ENCODE measurements around the gene COL5A1. TPM values are rescaled to one million over a fixed set of nuclear protein-coding genes. Genes with fewer than 3 reads are reported as not detected.

COL5A1 gene
- total and polyA plus RNA-seq, 2 donors from 2014 or later = 2.4 to 23.8 TPM

- Histone ChIP-seq H3K27me3 (ENCODE audit: control insufficient read depth, insufficient read depth, low read length) (no peaks in the 10 kb centered on the region), H3K4me3 (ENCODE audit: low read length in 3 of 3) (no peak overlapping the region), H3K36me3 (ENCODE audit: control insufficient read depth in 2 of 3, insufficient read depth in 3 of 3, low read length in 3 of 3) (peaks cover 0 to 8% (median 0%) of the 10 kb centered on the region in 3 donors), H3K9me3 (ENCODE audit: control insufficient read depth in 2 of 3, insufficient read depth in 1 of 3, low read length in 3 of 3) (peaks cover 0 to 2% (median 0%) of the 10 kb centered on the region in 3 donors), H3K9ac (ENCODE audit: low read length in 3 of 3) (no peak overlapping the region), H3K27ac (ENCODE audit: low read depth in 2 of 2, low read length in 2 of 2) (no peak overlapping the region), H3K4me1 (ENCODE audit: control insufficient read depth in 2 of 3, insufficient read depth in 2 of 3, low read depth in 1 of 3, low read length in 3 of 3) (no peaks in the 10 kb centered on the region)
- intact Hi-C loops (cut with DNase I) = no loop called here
- DNase-seq = peak in 1 of 5 donors; percentile 50
- no peak for FAIRE-seq
- TF ChIP-seq, protein P1, sequence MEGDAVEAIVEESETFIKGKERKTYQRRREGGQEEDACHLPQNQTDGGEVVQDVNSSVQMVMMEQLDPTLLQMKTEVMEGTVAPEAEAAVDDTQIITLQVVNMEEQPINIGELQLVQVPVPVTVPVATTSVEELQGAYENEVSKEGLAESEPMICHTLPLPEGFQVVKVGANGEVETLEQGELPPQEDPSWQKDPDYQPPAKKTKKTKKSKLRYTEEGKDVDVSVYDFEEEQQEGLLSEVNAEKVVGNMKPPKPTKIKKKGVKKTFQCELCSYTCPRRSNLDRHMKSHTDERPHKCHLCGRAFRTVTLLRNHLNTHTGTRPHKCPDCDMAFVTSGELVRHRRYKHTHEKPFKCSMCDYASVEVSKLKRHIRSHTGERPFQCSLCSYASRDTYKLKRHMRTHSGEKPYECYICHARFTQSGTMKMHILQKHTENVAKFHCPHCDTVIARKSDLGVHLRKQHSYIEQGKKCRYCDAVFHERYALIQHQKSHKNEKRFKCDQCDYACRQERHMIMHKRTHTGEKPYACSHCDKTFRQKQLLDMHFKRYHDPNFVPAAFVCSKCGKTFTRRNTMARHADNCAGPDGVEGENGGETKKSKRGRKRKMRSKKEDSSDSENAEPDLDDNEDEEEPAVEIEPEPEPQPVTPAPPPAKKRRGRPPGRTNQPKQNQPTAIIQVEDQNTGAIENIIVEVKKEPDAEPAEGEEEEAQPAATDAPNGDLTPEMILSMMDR (IDR thresholded peaks at IDR 0.05; ENCODE audit: borderline replicate concordance, extremely low read depth, insufficient read depth) = no peak
Observed at GRCh38 chr9:134688661-134689320, 47.2 kb downstream of the COL5A1 start.

- Histone ChIP-seq H3K27me3 (ENCODE audit: control insufficient read depth, insufficient read depth, low read length) (no peaks in the 10 kb centered on the region), H3K9ac (ENCODE audit: low read length in 3 of 3) (no peak overlapping the region), H3K27ac (ENCODE audit: low read depth in 2 of 2, low read length in 2 of 2) (no peak overlapping the region), H3K9me3 (ENCODE audit: control insufficient read depth in 2 of 3, insufficient read depth in 1 of 3, low read length in 3 of 3) (peaks cover 0 to 2% (median 0%) of the 10 kb centered on the region in 3 donors), H3K36me3 (ENCODE audit: control insufficient read depth in 2 of 3, insufficient read depth in 3 of 3, low read length in 3 of 3) (peaks cover 0 to 8% (median 0%) of the 10 kb centered on the region in 3 donors), H3K4me1 (ENCODE audit: control insufficient read depth in 2 of 3, insufficient read depth in 2 of 3, low read depth in 1 of 3, low read length in 3 of 3) (no peaks in the 10 kb centered on the region), H3K4me3 (ENCODE audit: low read length in 3 of 3) (no peak overlapping the region)
- TF ChIP-seq, protein P1 (IDR thresholded peaks at IDR 0.05; ENCODE audit: borderline replicate concordance, extremely low read depth, insufficient read depth) = peak; percentile 61
- intact Hi-C loops (cut with DNase I) = no loop called here
- DNase-seq = peak in 4 of 5 donors; percentile 51 to 80 (median 64)
- no peak for FAIRE-seq
Observed at GRCh38 chr9:134689321-134690181, 47.9 kb downstream of the COL5A1 start.

DNA sequence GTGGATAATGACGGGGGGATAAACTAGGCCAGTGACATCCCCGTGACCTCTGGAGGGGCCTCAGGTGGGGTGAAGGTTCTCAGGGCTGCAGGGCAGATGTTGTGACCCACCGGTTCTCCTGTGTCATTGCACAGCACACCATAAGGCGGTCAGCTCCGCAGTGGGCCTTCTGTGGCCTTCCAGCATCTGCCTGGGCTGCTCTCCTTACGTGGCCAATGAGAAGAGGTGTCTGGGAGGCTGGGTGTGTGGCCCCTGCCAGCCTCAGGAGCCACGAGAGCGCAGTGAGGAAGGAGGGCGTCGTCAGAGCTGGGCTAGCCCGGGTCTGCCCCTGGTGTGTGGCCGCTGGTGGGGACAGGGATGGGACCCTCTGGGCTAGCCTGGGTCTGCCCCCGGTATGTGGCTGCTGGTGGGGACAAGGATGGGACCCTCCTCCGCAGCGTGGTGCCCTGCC lies 48.7 kb downstream of the COL5A1 start:
- intact Hi-C loops (cut with DNase I) = no loop called here
- no peaks in the 10 kb centered on the region for H3K4me1 ChIP-seq (ENCODE audit: control insufficient read depth in 2 of 3, insufficient read depth in 2 of 3, low read depth in 1 of 3, low read length in 3 of 3)
- H3K9ac ChIP-seq (ENCODE audit: low read length in 3 of 3) = no peak overlapping the region
- H3K9me3 ChIP-seq (ENCODE audit: control insufficient read depth in 2 of 3, insufficient read depth in 1 of 3, low read length in 3 of 3) = peaks cover 0 to 2% (median 0%) of the 10 kb centered on the region in 3 donors
- H3K36me3 ChIP-seq (ENCODE audit: control insufficient read depth in 2 of 3, insufficient read depth in 3 of 3, low read length in 3 of 3) = peaks cover 0 to 4% (median 0%) of the 10 kb centered on the region in 3 donors
- peak in 1 of 5 donors; percentile 47 for DNase-seq
- H3K27ac ChIP-seq (ENCODE audit: low read depth in 2 of 2, low read length in 2 of 2) = no peak overlapping the region
- FAIRE-seq = no peak
- H3K4me3 ChIP-seq (ENCODE audit: low read length in 3 of 3) = no peak overlapping the region
- TF ChIP-seq, protein P1 (IDR thresholded peaks at IDR 0.05; ENCODE audit: borderline replicate concordance, extremely low read depth, insufficient read depth) = no peak
- H3K27me3 ChIP-seq (ENCODE audit: control insufficient read depth, insufficient read depth, low read length) = no peaks in the 10 kb centered on the region
